Hepatocyte (in vitro differentiated cells): ENCODE data around the gene SIN3A. TPM values are rescaled to one million over a fixed set of nuclear protein-coding genes. Genes with fewer than 3 reads are reported as not detected.
"Not testable (repeated sequence)": the region's sequence is repeated elsewhere in the genome, so short reads cannot be mapped to it uniquely, and the experiment has no call there.

Experiments
- DNase-seq: peaks from one replicate; pipeline ENCODE4 v3.0.0-alpha.2; 2016; ENCODE audit warnings: low spot score
- H2AFZ ChIP-seq: fragments of 200-600 bp; sonication (generic); 2 replicates; pipeline ENCODE4 v1.6.0; 2016; ENCODE audit warnings: antibody characterized with exemption, mild to moderate bottlenecking
- H3K27ac ChIP-seq: fragments of 200-600 bp; sonication (generic); 2 replicates; pipeline ENCODE4 v1.5.1; 2016; ENCODE audit warnings: mild to moderate bottlenecking
- H3K27me3 ChIP-seq: fragments of 200-600 bp; sonication (generic); 2 replicates; pipeline ENCODE4 v1.6.1; 2016
- H3K36me3 ChIP-seq: fragments of 200-600 bp; sonication (generic); replicated peaks from 2 replicates; pipeline ENCODE4 v1.5.1; 2016; ENCODE audit warnings: low read depth; ENCODE audit not compliant: insufficient read depth
- H3K4me1 ChIP-seq: fragments of 200-600 bp; sonication (generic); 2 replicates; pipeline ENCODE4 v1.5.1; 2016; ENCODE audit warnings: mild to moderate bottlenecking, moderate library complexity; ENCODE audit not compliant: insufficient read depth
- H3K4me2 ChIP-seq: fragments of 200-600 bp; sonication (generic); 2 replicates; pipeline ENCODE4 v1.6.0; 2016
- H3K4me3 ChIP-seq: fragments of 200-600 bp; sonication (generic); 2 replicates; pipeline ENCODE4 v1.5.1; 2016; ENCODE audit warnings: mild to moderate bottlenecking
- H3K79me2 ChIP-seq: fragments of 200-600 bp; sonication (generic); 2 replicates; pipeline ENCODE4 v1.6.0; 2017; ENCODE audit warnings: mild to moderate bottlenecking
- H3K9me2 ChIP-seq: fragments of 200-600 bp; sonication (generic); replicated peaks from 2 replicates; pipeline ENCODE4 v1.6.0; 2017; ENCODE audit warnings: mild to moderate bottlenecking; ENCODE audit not compliant: insufficient read depth
- H3K9me3 ChIP-seq: fragments of 200-600 bp; sonication (generic); 2 replicates; pipeline ENCODE4 v1.5.1; 2016; ENCODE audit warnings: low read depth, mild to moderate bottlenecking
- H4K20me1 ChIP-seq: fragments of 200-600 bp; sonication (generic); 2 replicates; pipeline ENCODE4 v1.6.0; 2016; ENCODE audit warnings: mild to moderate bottlenecking; ENCODE audit not compliant: insufficient read depth, poor library complexity, severe bottlenecking
- CTCF ChIP-seq: fragments of 200-600 bp; sonication (generic); IDR thresholded peaks from 2 replicates; pipeline ENCODE4 v1.5.1; 2016; ENCODE audit warnings: antibody characterized with exemption, mild to moderate bottlenecking; ENCODE audit not compliant: poor library complexity
- EZH2 ChIP-seq: fragments of 200-600 bp; sonication (generic); IDR thresholded peaks from 2 replicates; pipeline ENCODE4 v1.6.1; 2016; ENCODE audit warnings: antibody characterized with exemption, mild to moderate bottlenecking, borderline replicate concordance
- EZH2phosphoT487 ChIP-seq: fragments of 200-600 bp; sonication (generic); IDR thresholded peaks from one replicate; pipeline ENCODE4 v1.6.1; 2018; ENCODE audit warnings: antibody characterized with exemption, mild to moderate bottlenecking, low read depth, moderate library complexity; ENCODE audit not compliant: unreplicated experiment, severe bottlenecking
- WGBS: methylation state at CpG from one replicate; pipeline ENCODE4 v1.1.6; 2016; ENCODE audit warnings: low lambda C conversion rate; ENCODE audit errors: missing lambda C conversion rate; 5-methylcytosine and 5-hydroxymethylcytosine counted together
- polyA plus RNA-seq: library from polyadenylated mRNA; unstranded; fragments of >200 nt; fragmentation: Nextera tagmentation; extraction: Ambion mirVana; gene quantifications from 2 replicates; pipeline ENCODE4 v1.2.1, GENCODE V29; 2016
- total RNA-seq: library from RNA; depleted of rRNA; stranded (reverse); fragments of >200 nt; gene quantifications from 2 replicates; pipeline ENCODE4 v1.2.3, GENCODE V29; 2014

The SIN3A gene
- total and polyA plus RNA-seq, 2 experiments from 2014 or later: 16.5 to 28.8 TPM

- Histone ChIP-seq H3K4me1 (no peaks in the 10 kb centered on the region), H3K27ac (no peak overlapping the region), H3K36me3 (no peaks in the 10 kb centered on the region), H3K4me3 (no peak overlapping the region), H3K79me2 (peaks cover 2% of the 10 kb centered on the region), H3K27me3 (no peaks in the 10 kb centered on the region), H4K20me1 (no peaks in the 10 kb centered on the region), H3K9me2 (no peaks in the 10 kb centered on the region), H2AFZ (no peak overlapping the region), H3K9me3 (no peaks in the 10 kb centered on the region), H3K4me2 (no peak overlapping the region)
- DNase-seq: no peak
- no peak for TF ChIP-seq EZH2phosphoT487
- TF ChIP-seq EZH2: no peak
- TF ChIP-seq CTCF: no peak
- WGBS: 93% methylated on average over 1 of the region's 1 CpG
Measured at GRCh38 chr15:75407083-75407482, 44.4 kb downstream of the SIN3A start.

- WGBS: 93% methylated on average over 2 of the region's 2 CpGs
- no peak for TF ChIP-seq EZH2phosphoT487
- TF ChIP-seq EZH2: no peak
- no peak for TF ChIP-seq CTCF
- Histone ChIP-seq H3K4me2 (no peak overlapping the region), H3K27me3 (no peaks in the 10 kb centered on the region), H3K4me3 (no peak overlapping the region), H3K36me3 (no peaks in the 10 kb centered on the region), H3K9me2 (no peaks in the 10 kb centered on the region), H3K4me1 (no peaks in the 10 kb centered on the region), H3K79me2 (peaks cover 2% of the 10 kb centered on the region), H2AFZ (no peak overlapping the region), H3K27ac (no peak overlapping the region), H4K20me1 (no peaks in the 10 kb centered on the region), H3K9me3 (no peaks in the 10 kb centered on the region)
- DNase-seq: no peak
Measured at GRCh38 chr15:75403892-75404291, 47.6 kb downstream of the SIN3A start.

- H3K27ac ChIP-seq: no peak overlapping the region
- no peaks in the 10 kb centered on the region for H3K36me3 ChIP-seq
- no peaks in the 10 kb centered on the region for H3K4me1 ChIP-seq
- H3K9me3 ChIP-seq: no peaks in the 10 kb centered on the region
- no peaks in the 10 kb centered on the region for H3K9me2 ChIP-seq
- no peak overlapping the region for H2AFZ ChIP-seq
- no peak for DNase-seq
- H4K20me1 ChIP-seq: no peaks in the 10 kb centered on the region
- WGBS: 86% methylated on average over 2 of the region's 2 CpGs
- H3K27me3 ChIP-seq: no peaks in the 10 kb centered on the region
- H3K4me3 ChIP-seq: no peak overlapping the region
- TF ChIP-seq EZH2: no peak
- no peak for TF ChIP-seq EZH2phosphoT487
- no peak for TF ChIP-seq CTCF
- H3K4me2 ChIP-seq: no peak overlapping the region
- H3K79me2 ChIP-seq: peaks cover 4% of the 10 kb centered on the region
Measured at GRCh38 chr15:75397494-75397893, 54.0 kb downstream of the SIN3A start.

- Histone ChIP-seq H3K36me3 (no peaks in the 10 kb centered on the region), H2AFZ (no peak overlapping the region), H3K4me3 (no peak overlapping the region), H4K20me1 (peaks cover 3% of the 10 kb centered on the region), H3K4me1 (no peaks in the 10 kb centered on the region), H3K9me2 (no peaks in the 10 kb centered on the region), H3K27ac (no peak overlapping the region), H3K79me2 (peaks cover 5% of the 10 kb centered on the region), H3K27me3 (no peaks in the 10 kb centered on the region), H3K4me2 (no peak overlapping the region), H3K9me3 (no peaks in the 10 kb centered on the region)
- 78% methylated on average over 1 of the region's 1 CpG for WGBS
- DNase-seq: no peak
- TF ChIP-seq EZH2phosphoT487 (no peak), CTCF (no peak), EZH2 (no peak)
Measured at GRCh38 chr15:75389791-75390382, 61.6 kb downstream of the SIN3A start.

- WGBS: 61% methylated on average over 5 of the region's 5 CpGs
- Histone ChIP-seq H3K4me2 (peak overlapping the region; percentile 40), H3K27ac (peak overlapping the region; percentile 5)
- DNase-seq, H3K27me3 ChIP-seq, H3K79me2 ChIP-seq, H3K4me1 ChIP-seq, H3K9me3 ChIP-seq, H3K9me2 ChIP-seq, H4K20me1 ChIP-seq, H3K4me3 ChIP-seq, H2AFZ ChIP-seq, H3K36me3 ChIP-seq: not testable (repeated sequence)
Measured at GRCh38 chr15:75383986-75384385, 67.5 kb downstream of the SIN3A start.
